GM04504 (cell line): ENCODE data around the gene APPBP2.
"Not testable (repeated sequence)": the region's sequence is repeated elsewhere in the genome, so short reads cannot be mapped to it uniquely, and the experiment has no call there.

Experiments
- DNase-seq: peaks from one replicate; pipeline ENCODE4 v3.0.0-alpha.2; 2012; ENCODE audit warnings: low read depth

The APPBP2 gene

GRCh38 chr17:60525685-60526514 lies at the start of gene APPBP2:
TSS of gene APPBP2 (minus strand) at chr17:60526242. CDS start at chr17:60525931, 311 bp downstream.
- peak; percentile 68 for DNase-seq

GRCh38 chr17:60573236-60574051 lies 47.4 kb upstream of the APPBP2 start:
- no peak for DNase-seq

- no peak for DNase-seq
Measured at GRCh38 chr17:60565233-60565632, 39.2 kb upstream of the APPBP2 start.

- no peak for DNase-seq
Measured at GRCh38 chr17:60563743-60564142, 37.7 kb upstream of the APPBP2 start.

GRCh38 chr17:60562421-60562820 lies 36.4 kb upstream of the APPBP2 start:
- no peak for DNase-seq

- no peak for DNase-seq
Measured at GRCh38 chr17:60560860-60561257, 34.8 kb upstream of the APPBP2 start.

GRCh38 chr17:60559995-60560859 lies 34.2 kb upstream of the APPBP2 start:
- DNase-seq = no peak

- no peak for DNase-seq
Measured at GRCh38 chr17:60559659-60559994, 33.6 kb upstream of the APPBP2 start.

GRCh38 chr17:60557805-60558204 lies 31.8 kb upstream of the APPBP2 start:
- DNase-seq = no peak

- no peak for DNase-seq
Measured at GRCh38 chr17:60555786-60556185, 29.7 kb upstream of the APPBP2 start.

GRCh38 chr17:60554377-60554788 lies 28.3 kb upstream of the APPBP2 start:
- peak; percentile 78 for DNase-seq

GRCh38 chr17:60552255-60552654 lies 26.2 kb upstream of the APPBP2 start:
- not testable (repeated sequence) for DNase-seq

- no peak for DNase-seq
Measured at GRCh38 chr17:60548990-60549389, 22.9 kb upstream of the APPBP2 start.

GRCh38 chr17:60545465-60546191 lies 19.6 kb upstream of the APPBP2 start:
- DNase-seq = no peak

- no peak for DNase-seq
Measured at GRCh38 chr17:60542071-60542470, 16.0 kb upstream of the APPBP2 start.

- no peak for DNase-seq
Measured at GRCh38 chr17:60540460-60540859, 14.4 kb upstream of the APPBP2 start.

- DNase-seq = no peak
Measured at GRCh38 chr17:60539807-60540206, 13.8 kb upstream of the APPBP2 start.

GRCh38 chr17:60538726-60539125 lies 12.7 kb upstream of the APPBP2 start:
- DNase-seq = no peak

GRCh38 chr17:60535382-60536279 lies 9.6 kb upstream of the APPBP2 start:
- DNase-seq = no peak

- no peak for DNase-seq
Measured at GRCh38 chr17:60534613-60535157, 8.6 kb upstream of the APPBP2 start.
